ENCODE measurements around the gene MLLT3.

The MLLT3 gene

DNA sequence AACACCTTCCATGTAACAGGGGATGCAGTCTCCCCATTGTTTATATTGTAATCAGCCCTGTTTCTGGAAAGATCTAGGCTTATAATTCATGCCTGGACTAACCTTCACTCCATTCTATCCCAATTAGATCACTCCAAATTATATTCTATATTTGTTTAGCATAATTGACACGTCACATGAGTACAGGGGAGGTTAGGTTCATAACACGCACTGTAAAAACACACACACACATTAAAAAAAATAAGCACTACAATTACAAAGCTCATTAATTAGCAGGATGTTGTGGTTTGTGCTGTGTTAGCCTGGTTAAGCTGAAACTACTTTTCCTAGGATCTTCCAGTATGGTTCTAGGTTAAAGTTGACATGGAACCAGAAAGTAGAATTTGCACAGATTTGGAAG is 126.0 kb downstream of the MLLT3 start:
- TF ChIP-seq TCF4 (CRISPR knock-in tag; IDR thresholded peaks at IDR 0.05; ENCODE audit: borderline replicate concordance) (no peak), ZNF70 (CRISPR knock-in tag; IDR thresholded peaks at IDR 0.05) (no peak), CREB5 (CRISPR knock-in tag; IDR thresholded peaks at IDR 0.05; ENCODE audit: low read depth) (no peak), ARNTL (CRISPR knock-in tag; IDR thresholded peaks at IDR 0.05; ENCODE audit: borderline replicate concordance, low read depth) (no peak), ISL1 (CRISPR knock-in tag; IDR thresholded peaks at IDR 0.05) (no peak), SNAI2 (CRISPR knock-in tag; IDR thresholded peaks at IDR 0.05) (no peak), RARB (CRISPR knock-in tag; IDR thresholded peaks at IDR 0.05) (no peak), TSHZ2 (CRISPR knock-in tag; IDR thresholded peaks at IDR 0.05) (no peak), BACH2 (CRISPR knock-in tag; IDR thresholded peaks at IDR 0.05; ENCODE audit: borderline replicate concordance) (no peak), ZC3H10 (CRISPR knock-in tag; IDR thresholded peaks at IDR 0.05) (no peak), GLIS3 (CRISPR knock-in tag; IDR thresholded peaks at IDR 0.05) (no peak), PPARA (CRISPR knock-in tag; IDR thresholded peaks at IDR 0.05; ENCODE audit: borderline replicate concordance) (no peak), TOX (CRISPR knock-in tag; IDR thresholded peaks at IDR 0.05; ENCODE audit: borderline replicate concordance) (no peak), ZNF8 (CRISPR knock-in tag; IDR thresholded peaks at IDR 0.05) (no peak), CSRNP3 (CRISPR knock-in tag; IDR thresholded peaks at IDR 0.05) (no peak), ZFP30 (CRISPR knock-in tag; IDR thresholded peaks at IDR 0.05) (no peak), CSDC2 (CRISPR knock-in tag; IDR thresholded peaks at IDR 0.05) (no peak), ESRRG (CRISPR knock-in tag; IDR thresholded peaks at IDR 0.05) (no peak), OSR1 (CRISPR knock-in tag; IDR thresholded peaks at IDR 0.05) (no peak)
- TF ChIP-seq, protein P1, sequence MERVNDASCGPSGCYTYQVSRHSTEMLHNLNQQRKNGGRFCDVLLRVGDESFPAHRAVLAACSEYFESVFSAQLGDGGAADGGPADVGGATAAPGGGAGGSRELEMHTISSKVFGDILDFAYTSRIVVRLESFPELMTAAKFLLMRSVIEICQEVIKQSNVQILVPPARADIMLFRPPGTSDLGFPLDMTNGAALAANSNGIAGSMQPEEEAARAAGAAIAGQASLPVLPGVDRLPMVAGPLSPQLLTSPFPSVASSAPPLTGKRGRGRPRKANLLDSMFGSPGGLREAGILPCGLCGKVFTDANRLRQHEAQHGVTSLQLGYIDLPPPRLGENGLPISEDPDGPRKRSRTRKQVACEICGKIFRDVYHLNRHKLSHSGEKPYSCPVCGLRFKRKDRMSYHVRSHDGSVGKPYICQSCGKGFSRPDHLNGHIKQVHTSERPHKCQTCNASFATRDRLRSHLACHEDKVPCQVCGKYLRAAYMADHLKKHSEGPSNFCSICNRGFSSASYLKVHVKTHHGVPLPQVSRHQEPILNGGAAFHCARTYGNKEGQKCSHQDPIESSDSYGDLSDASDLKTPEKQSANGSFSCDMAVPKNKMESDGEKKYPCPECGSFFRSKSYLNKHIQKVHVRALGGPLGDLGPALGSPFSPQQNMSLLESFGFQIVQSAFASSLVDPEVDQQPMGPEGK (CRISPR knock-in tag; IDR thresholded peaks at IDR 0.05; ENCODE audit: borderline replicate concordance), result no peak
- ATAC-seq, result no peak

GRCh38 chr9:20495098-20495497 is 127.2 kb downstream of the MLLT3 start:
- no peak for ATAC-seq
- no peak for TF ChIP-seq TOX (CRISPR knock-in tag; IDR thresholded peaks at IDR 0.05; ENCODE audit: borderline replicate concordance)
- TF ChIP-seq, protein P1 (CRISPR knock-in tag; IDR thresholded peaks at IDR 0.05; ENCODE audit: borderline replicate concordance), result no peak
- no peak for TF ChIP-seq CREB5 (CRISPR knock-in tag; IDR thresholded peaks at IDR 0.05; ENCODE audit: low read depth)
- no peak for TF ChIP-seq CSRNP3 (CRISPR knock-in tag; IDR thresholded peaks at IDR 0.05)
- no peak for TF ChIP-seq TCF4 (CRISPR knock-in tag; IDR thresholded peaks at IDR 0.05; ENCODE audit: borderline replicate concordance)

All from SK-N-SH treated with all-trans-retinoic acid at 6 μM for 48 hours (cell line).